PFSK-1 (cell line): Measurements from ENCODE around the gene VPS25.

Experiments
- FOXP2 ChIP-seq: optimal IDR thresholded peaks from 2 replicates; pipeline ENCODE3; 2011; ENCODE audit warnings: borderline replicate concordance, control low read depth, inconsistent platforms; ENCODE audit not compliant: insufficient read depth; ENCODE audit errors: extremely low read length, extremely low read depth
- POLR2AphosphoS5 ChIP-seq: IDR thresholded peaks from 2 replicates; pipeline ENCODE4 v1.6.1; 2012; ENCODE audit warnings: low read depth, mild to moderate bottlenecking, control low read depth, low read length, moderate library complexity
- SIN3A ChIP-seq: IDR thresholded peaks from 2 replicates; pipeline ENCODE4 v1.6.1; 2012; ENCODE audit warnings: mild to moderate bottlenecking, low read length, moderate library complexity, borderline replicate concordance; ENCODE audit not compliant: insufficient read depth
- TAF1 ChIP-seq: IDR thresholded peaks from 2 replicates; pipeline ENCODE4 v1.6.1; 2012; ENCODE audit warnings: low read length, control low read depth, borderline replicate concordance; ENCODE audit not compliant: insufficient read depth
- TF ChIP-seq, protein P1 (sequence below), 2 experiments: IDR thresholded peaks; 2 replicates each; pipeline versions ENCODE4 v1.6.1 to v1.8.0; 2011 to 2012; ENCODE audit warnings: low read depth in 2 of 2, low read length in 2 of 2, control low read depth in 1 of 2, inconsistent platforms in 1 of 2, mild to moderate bottlenecking in 1 of 2, moderate library complexity in 1 of 2; ENCODE audit not compliant: insufficient read depth in 1 of 2

VPS25 gene

DNA sequence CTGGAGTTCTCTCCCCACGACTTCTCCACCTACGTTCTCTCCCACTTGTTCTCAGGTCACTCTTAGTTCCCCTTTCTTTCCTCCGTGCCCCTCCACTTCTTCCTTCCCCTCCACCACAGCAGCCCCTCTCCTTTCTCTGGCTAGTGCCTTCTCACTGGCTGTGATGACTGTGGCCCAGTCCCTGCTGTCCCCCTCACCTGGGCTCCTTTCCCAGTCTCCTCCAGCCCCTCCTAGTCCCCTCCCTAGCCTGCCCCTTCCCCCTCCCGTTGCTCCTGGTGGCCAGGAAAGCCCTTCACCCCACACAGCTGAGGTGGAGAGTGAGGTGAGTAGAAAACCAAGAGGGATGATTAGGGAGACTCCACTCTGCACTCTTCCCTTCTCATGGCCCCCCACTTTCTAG is 21.8 kb downstream of the VPS25 start:
- TF ChIP-seq, protein P1, sequence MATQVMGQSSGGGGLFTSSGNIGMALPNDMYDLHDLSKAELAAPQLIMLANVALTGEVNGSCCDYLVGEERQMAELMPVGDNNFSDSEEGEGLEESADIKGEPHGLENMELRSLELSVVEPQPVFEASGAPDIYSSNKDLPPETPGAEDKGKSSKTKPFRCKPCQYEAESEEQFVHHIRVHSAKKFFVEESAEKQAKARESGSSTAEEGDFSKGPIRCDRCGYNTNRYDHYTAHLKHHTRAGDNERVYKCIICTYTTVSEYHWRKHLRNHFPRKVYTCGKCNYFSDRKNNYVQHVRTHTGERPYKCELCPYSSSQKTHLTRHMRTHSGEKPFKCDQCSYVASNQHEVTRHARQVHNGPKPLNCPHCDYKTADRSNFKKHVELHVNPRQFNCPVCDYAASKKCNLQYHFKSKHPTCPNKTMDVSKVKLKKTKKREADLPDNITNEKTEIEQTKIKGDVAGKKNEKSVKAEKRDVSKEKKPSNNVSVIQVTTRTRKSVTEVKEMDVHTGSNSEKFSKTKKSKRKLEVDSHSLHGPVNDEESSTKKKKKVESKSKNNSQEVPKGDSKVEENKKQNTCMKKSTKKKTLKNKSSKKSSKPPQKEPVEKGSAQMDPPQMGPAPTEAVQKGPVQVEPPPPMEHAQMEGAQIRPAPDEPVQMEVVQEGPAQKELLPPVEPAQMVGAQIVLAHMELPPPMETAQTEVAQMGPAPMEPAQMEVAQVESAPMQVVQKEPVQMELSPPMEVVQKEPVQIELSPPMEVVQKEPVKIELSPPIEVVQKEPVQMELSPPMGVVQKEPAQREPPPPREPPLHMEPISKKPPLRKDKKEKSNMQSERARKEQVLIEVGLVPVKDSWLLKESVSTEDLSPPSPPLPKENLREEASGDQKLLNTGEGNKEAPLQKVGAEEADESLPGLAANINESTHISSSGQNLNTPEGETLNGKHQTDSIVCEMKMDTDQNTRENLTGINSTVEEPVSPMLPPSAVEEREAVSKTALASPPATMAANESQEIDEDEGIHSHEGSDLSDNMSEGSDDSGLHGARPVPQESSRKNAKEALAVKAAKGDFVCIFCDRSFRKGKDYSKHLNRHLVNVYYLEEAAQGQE (IDR thresholded peaks at IDR 0.05; ENCODE audit: insufficient read depth in 1 of 2, low read depth in 2 of 2, low read length in 2 of 2), result no peak
- no peak for TF ChIP-seq POLR2AphosphoS5
- TF ChIP-seq SIN3A, result no peak
- TF ChIP-seq FOXP2, result no peak
- TF ChIP-seq TAF1, result no peak

DNA sequence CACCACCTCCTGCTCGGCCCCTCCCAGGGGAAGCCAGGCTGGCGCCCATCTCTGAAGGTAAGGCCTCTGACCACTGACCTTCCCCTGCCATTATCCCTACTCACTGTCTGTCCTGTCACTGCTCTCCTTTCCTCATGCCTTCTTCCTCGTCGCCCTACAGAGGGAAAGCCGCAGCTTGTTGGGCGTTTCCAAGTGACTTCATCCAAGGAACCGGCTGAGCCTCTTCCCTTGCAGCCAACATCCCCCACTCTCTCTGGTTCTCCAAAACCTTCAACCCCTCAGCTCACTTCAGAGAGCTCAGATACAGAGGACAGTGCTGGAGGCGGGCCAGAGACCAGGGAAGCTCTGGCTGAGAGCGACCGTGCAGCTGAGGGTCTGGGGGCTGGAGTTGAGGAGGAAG is 22.2 kb downstream of the VPS25 start:
- no peak for TF ChIP-seq FOXP2
- TF ChIP-seq SIN3A, result no peak
- TF ChIP-seq TAF1, result no peak
- TF ChIP-seq, protein P1 (IDR thresholded peaks at IDR 0.05; ENCODE audit: insufficient read depth in 1 of 2, low read depth in 2 of 2, low read length in 2 of 2), result no peak
- TF ChIP-seq POLR2AphosphoS5, result no peak

DNA sequence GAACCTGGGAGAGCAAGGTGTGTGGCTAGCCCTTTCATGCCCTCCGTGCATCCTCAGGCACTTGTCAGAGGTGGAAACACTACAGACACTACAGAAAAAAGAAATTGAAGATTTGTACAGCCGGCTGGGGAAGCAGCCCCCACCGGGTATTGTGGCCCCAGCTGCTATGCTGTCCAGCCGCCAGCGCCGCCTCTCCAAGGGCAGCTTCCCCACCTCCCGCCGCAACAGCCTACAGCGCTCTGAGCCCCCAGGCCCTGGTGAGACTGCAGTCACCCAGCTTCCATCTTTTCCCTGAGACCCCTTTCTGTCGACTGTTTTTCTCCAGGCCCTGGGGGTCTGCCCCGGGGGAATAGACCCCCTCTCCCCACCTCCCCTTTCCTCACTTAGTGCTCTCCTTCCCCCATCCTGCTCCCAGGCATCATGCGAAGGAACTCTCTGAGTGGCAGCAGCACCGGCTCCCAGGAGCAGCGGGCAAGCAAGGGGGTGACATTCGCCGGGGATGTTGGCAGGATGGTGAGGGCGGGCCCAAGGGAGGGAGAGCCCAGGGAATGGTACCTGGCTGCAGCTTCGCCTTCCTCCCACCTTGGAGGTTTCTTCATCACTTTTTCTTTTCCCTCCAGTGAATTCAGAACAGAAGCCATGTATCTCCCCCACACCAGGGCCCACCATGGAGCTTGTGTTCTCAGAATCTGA is 23.0 kb downstream of the VPS25 start:
- no peak for TF ChIP-seq TAF1
- TF ChIP-seq, protein P1 (IDR thresholded peaks at IDR 0.05; ENCODE audit: insufficient read depth in 1 of 2, low read depth in 2 of 2, low read length in 2 of 2), result no peak
- no peak for TF ChIP-seq POLR2AphosphoS5
- TF ChIP-seq FOXP2, result no peak
- TF ChIP-seq SIN3A, result no peak

DNA sequence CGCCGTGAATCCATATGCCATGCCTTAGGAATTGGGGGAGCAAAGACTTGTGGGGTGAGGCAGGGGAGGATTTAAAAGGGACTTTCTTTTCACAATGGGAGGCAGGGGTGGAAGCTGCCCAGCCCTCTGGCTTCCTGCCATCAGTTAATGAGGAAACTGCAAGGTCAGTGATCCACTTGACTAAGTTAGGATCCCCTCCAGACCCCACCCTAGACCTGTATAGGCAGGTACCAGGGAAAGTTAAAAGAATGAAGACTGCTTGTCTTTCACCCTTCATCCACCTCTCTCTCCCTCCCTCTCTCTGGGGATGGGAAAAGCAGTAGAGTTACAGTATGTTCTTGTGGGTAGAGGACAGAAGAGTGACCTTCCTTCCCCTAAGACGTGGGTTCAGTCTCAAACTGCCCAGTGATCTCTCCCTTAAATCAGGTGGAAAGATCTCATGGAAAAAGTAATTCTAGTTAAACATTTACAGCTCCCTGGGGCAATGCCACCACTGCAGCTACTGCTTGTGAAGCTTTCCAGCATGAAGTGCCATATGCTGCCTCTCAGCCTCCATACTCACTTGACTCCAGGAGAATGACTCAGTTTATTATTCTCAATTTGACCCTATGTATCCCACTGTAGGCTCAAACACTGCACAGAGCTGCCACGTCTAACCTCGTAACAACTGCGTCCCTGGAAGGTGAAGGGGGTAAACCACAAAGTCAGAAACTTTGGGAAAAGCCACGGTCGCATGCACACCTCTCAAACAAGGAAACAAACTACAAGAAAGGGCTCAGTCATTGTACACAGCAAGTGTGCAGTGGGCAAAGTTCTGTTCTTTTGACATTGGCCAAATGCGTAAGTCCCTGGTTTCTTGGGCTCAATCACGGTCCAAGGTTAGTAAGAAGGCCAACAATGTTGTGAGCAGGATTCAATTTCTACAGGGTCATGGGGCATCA is 24.1 kb downstream of the VPS25 start:
- TF ChIP-seq, protein P1 (IDR thresholded peaks at IDR 0.05; ENCODE audit: insufficient read depth in 1 of 2, low read depth in 2 of 2, low read length in 2 of 2), result no peak
- TF ChIP-seq TAF1 (no peak), FOXP2 (no peak), POLR2AphosphoS5 (no peak), SIN3A (no peak)
